HepG2 (cell line): Measurements from ENCODE around the gene AKAP6. TPM values are rescaled to one million over a fixed set of nuclear protein-coding genes. Genes with fewer than 3 reads are reported as not detected.
A peak's percentile ranks its signal among the peaks of the same experiment; 100 is the strongest.

Source experiments
- ATAC-seq: fragments of 200-7000 bp; cut with Tn5 transposase; 3 replicates; pipeline ENCODE4 v1.9.1; 2020; ENCODE audit warnings: mild to moderate bottlenecking, moderate library complexity
- BruUV-seq: library from RNA; stranded (reverse); fragments of 400-500 nt; replicated peaks from 2 replicates; lab custom pipeline; 2021; lab: Mats Ljungman, UMichigan
- CTCF ChIA-PET: fragments of 300-600 bp; formaldehyde crosslinking; extraction: SDS; loops from one replicate; lab custom pipeline; 2021; ENCODE audit warnings: low total read pairs, inconsistent platforms, low intra/inter-chr PET ratio; lab: Yijun Ruan, JAX
- POLR2A ChIA-PET: fragments of 350-600 bp; sonication (Branson Sonifier 250); formaldehyde crosslinking; loops from one replicate; lab custom pipeline; 2020; ENCODE audit warnings: antibody characterized with exemption, inconsistent platforms; lab: Yijun Ruan, JAX
- DNase-seq: peaks from one replicate; pipeline ENCODE4 v3.0.0-alpha.2; 2015; ENCODE audit warnings: low spot score
- FAIRE-seq: peaks from 3 replicates; lab custom pipeline; 2011; peaks lifted over from hg19 to GRCh38; lab: Jason Lieb, UNC
- H2AFZ ChIP-seq: one replicate; pipeline ENCODE4 v1.6.1; 2011; ENCODE audit warnings: low read length, inconsistent platforms
- H3K27ac ChIP-seq: fragments of 300-600 bp; 3 replicates; pipeline ENCODE4 v1.8.0; 2011; ENCODE audit warnings: mixed run types, mild to moderate bottlenecking, mixed read lengths, low read length, inconsistent platforms; ENCODE audit not compliant: insufficient read depth; ENCODE audit errors: extremely low read length
- H3K27me3 ChIP-seq, 2 experiments: fragments of 200-600 bp in 1 of 2; 2 replicates in 1 of 2; 3 replicates in 1 of 2; pipeline versions ENCODE4 v1.6.0 to v1.8.0; 2011; ENCODE audit warnings: low read length in 2 of 2, mild to moderate bottlenecking in 2 of 2, moderate library complexity in 2 of 2, inconsistent platforms in 1 of 2; ENCODE audit not compliant: insufficient read depth in 2 of 2, control insufficient read depth in 1 of 2
- H3K36me3 ChIP-seq, 2 experiments: fragments of 200-600 bp in 1 of 2; replicated peaks in 1 of 2; 2 replicates in 1 of 2; 3 replicates in 1 of 2; pipeline versions ENCODE4 v1.5.1 to v1.8.0; 2011; ENCODE audit warnings: low read length in 2 of 2, inconsistent platforms in 1 of 2; ENCODE audit not compliant: insufficient read depth in 2 of 2, control insufficient read depth in 1 of 2
- H3K4me1 ChIP-seq: 2 replicates; pipeline ENCODE4 v1.5.1; 2012; ENCODE audit warnings: low read length, inconsistent platforms; ENCODE audit not compliant: insufficient read depth
- H3K4me2 ChIP-seq: 2 replicates; pipeline ENCODE4 v1.6.0; 2011; ENCODE audit warnings: low read depth, low read length, inconsistent platforms
- H3K4me3 ChIP-seq, 3 experiments: fragments of 200-600 bp in 1 of 3; sonication (generic), shearing (Covaris generic) in 1 of 3; replicated peaks in 1 of 3; 2 replicates each; pipeline ENCODE4 v1.5.1; 2011 to 2016; ENCODE audit warnings: low read length in 3 of 3, inconsistent platforms in 2 of 3, low read depth in 2 of 3, mild to moderate bottlenecking in 2 of 3, control low read depth in 1 of 3, mixed read lengths in 1 of 3; ENCODE audit not compliant: insufficient read depth in 1 of 3
- H3K79me2 ChIP-seq: one replicate; pipeline ENCODE4 v1.6.1; 2011; ENCODE audit warnings: low read length, inconsistent platforms; ENCODE audit not compliant: insufficient read depth
- H3K9ac ChIP-seq: 2 replicates; pipeline ENCODE4 v1.6.0; 2011; ENCODE audit warnings: mild to moderate bottlenecking, low read depth, low read length, inconsistent platforms; ENCODE audit not compliant: insufficient read depth
- H3K9me3 ChIP-seq: 2 replicates; pipeline ENCODE4 v1.5.1; 2012; ENCODE audit warnings: mild to moderate bottlenecking, low read length
- H4K20me1 ChIP-seq: 2 replicates; pipeline ENCODE4 v1.6.0; 2011; ENCODE audit warnings: inconsistent platforms, mild to moderate bottlenecking, low read length, moderate library complexity; ENCODE audit not compliant: insufficient read depth
- ARID5B ChIP-seq: IDR thresholded peaks from 2 replicates; pipeline ENCODE4 v1.4.0; 2020; ENCODE audit warnings: mild to moderate bottlenecking, missing genetic modification reagents
- CAMTA2 ChIP-seq: sonication (generic); formaldehyde crosslinking; IDR thresholded peaks from 2 replicates; pipeline ENCODE4 v1.4.0; 2020; ENCODE audit warnings: mild to moderate bottlenecking, missing genetic modification reagents, borderline replicate concordance
- HNF1B ChIP-seq: sonication (generic); formaldehyde crosslinking; IDR thresholded peaks from 2 replicates; pipeline ENCODE4 v1.5.1; 2020; ENCODE audit warnings: mild to moderate bottlenecking, moderate library complexity, missing genetic modification reagents
- KAT2B ChIP-seq: fragments of 150-350 bp; IDR thresholded peaks from 2 replicates; pipeline ENCODE4 v1.6.1; 2014; ENCODE audit warnings: low read depth, low read length, borderline replicate concordance
- NFKB2 ChIP-seq: sonication (generic); formaldehyde crosslinking; IDR thresholded peaks from 2 replicates; pipeline ENCODE4 v1.4.0; 2020; ENCODE audit warnings: missing genetic modification reagents, borderline replicate concordance
- ZEB1 ChIP-seq: IDR thresholded peaks from 2 replicates; pipeline ENCODE4 v1.6.1; 2012; ENCODE audit warnings: mild to moderate bottlenecking, low read depth, inconsistent platforms; ENCODE audit not compliant: insufficient replicate concordance
- ZNF121 ChIP-seq: sonication (generic); formaldehyde crosslinking; IDR thresholded peaks from 2 replicates; pipeline ENCODE4 v1.5.0; 2020; ENCODE audit warnings: mild to moderate bottlenecking, missing genetic modification reagents
- ZNF501 ChIP-seq: sonication (generic); formaldehyde crosslinking; IDR thresholded peaks from 2 replicates; pipeline ENCODE4 v1.5.1; 2020; ENCODE audit warnings: mild to moderate bottlenecking, moderate library complexity, missing genetic modification reagents
- ZNF558 ChIP-seq: sonication (generic); formaldehyde crosslinking; IDR thresholded peaks from 2 replicates; pipeline ENCODE4 v1.9.0; 2022; ENCODE audit warnings: mild to moderate bottlenecking, missing genetic modification reagents, borderline replicate concordance
- ZNF576 ChIP-seq: sonication (generic); formaldehyde crosslinking; IDR thresholded peaks from 2 replicates; pipeline ENCODE4 v1.4.0; 2020; ENCODE audit warnings: mild to moderate bottlenecking, missing genetic modification reagents
- WGBS: methylation state at CpG from one replicate; pipeline ENCODE4 v1.1.6; 2017; ENCODE audit warnings: low lambda C conversion rate; 5-methylcytosine and 5-hydroxymethylcytosine counted together
- in situ Hi-C: cut with HindIII; loops from 2 replicates; pipeline ENCODE4 v1.10.0; 2017; ENCODE audit warnings: low pct_unique_long_range_greater_than_20kb; ENCODE audit not compliant: extremely low pct_ligation_motif_present
- intact Hi-C: fragments of 100-400 bp; cut with micrococcal nuclease; formaldehyde crosslinking; loops from one replicate; pipeline ENCODE4 v1.10.0; 2022; ENCODE audit not compliant: unreplicated experiment
- polyA plus RNA-seq, 8 experiments: library from polyadenylated mRNA; depleted of rRNA in 3 of 8; stranded (reverse) in 7 of 8; unstranded in 1 of 8; fragments of >200 nt; fragmentation: Illumina TruSeq in 4 of 8; extraction: Trizol in 4 of 8; gene quantifications; 2 replicates each; pipeline versions ENCODE4 v1.2.1 to v1.2.3, GENCODE V29; 2011 to 2016; ENCODE audit warnings: low read depth in 4 of 8, missing spikeins in 1 of 8, mixed read lengths in 1 of 8; ENCODE audit not compliant: insufficient read depth in 1 of 8
- total RNA-seq, 5 experiments: library from RNA; depleted of rRNA; stranded (reverse); fragments of >200 nt; fragmentation: Illumina TruSeq; extraction: Trizol; gene quantifications; 2 replicates each; pipeline ENCODE4 v1.2.3, GENCODE V29; 2016; ENCODE audit warnings: low read depth in 1 of 5

The AKAP6 gene
- total and polyA plus RNA-seq, 2 of the 13 experiments (the other 11 are each of a cell fraction or from before 2014, with no cell fraction given): 1.4 TPM

- H4K20me1 ChIP-seq: no peaks in the 10 kb centered on the region
- intact Hi-C loops (no loop called here), in situ Hi-C loops (loop anchor here (5.0 to 10.0 kb wide), 2 partner anchors 302 to 624 kb away; no protein-coding TSS in a partner anchor)
- H3K27me3 ChIP-seq: no peaks in the 10 kb centered on the region
- POLR2A ChIA-PET: no interaction called here
- no peak for FAIRE-seq
- CTCF ChIA-PET: interaction anchor here (1.1 to 2.7 kb wide), 2 partner anchors 304 to 1049 kb away, joined by 6 to 10 read pairs; no protein-coding TSS in a partner anchor
- H3K36me3 ChIP-seq: no peaks in the 10 kb centered on the region
- no peaks in the 10 kb centered on the region for H3K9me3 ChIP-seq
- TF ChIP-seq ZNF576 (CRISPR knock-in tag) (no peak), KAT2B (peak; percentile 81)
- DNase-seq: no peak
- H2AFZ ChIP-seq: no peak overlapping the region
- WGBS: 5% methylated on average over 1 of the region's 1 CpG
- no peak overlapping the region for H3K4me2 ChIP-seq
- H3K4me1 ChIP-seq: no peaks in the 10 kb centered on the region
- no peaks in the 10 kb centered on the region for H3K79me2 ChIP-seq
- H3K9ac ChIP-seq: no peak overlapping the region
- no peak overlapping the region for H3K4me3 ChIP-seq
- H3K27ac ChIP-seq: no peak overlapping the region
- ATAC-seq: no peak
- no TSS peak for BruUV-seq
These were observed 229.9 kb downstream of the AKAP6 start for GRCh38 chr14:32559048-32559447.

GRCh38 chr14:32559590-32559989, 230.5 kb downstream of the AKAP6 start:
- POLR2A ChIA-PET: no interaction called here
- Histone ChIP-seq H2AFZ (no peak overlapping the region), H3K27ac (no peak overlapping the region), H3K9ac (no peak overlapping the region), H3K4me3 (no peak overlapping the region), H3K9me3 (no peaks in the 10 kb centered on the region), H3K4me2 (no peak overlapping the region), H3K36me3 (no peaks in the 10 kb centered on the region), H4K20me1 (no peaks in the 10 kb centered on the region), H3K27me3 (no peaks in the 10 kb centered on the region), H3K79me2 (no peaks in the 10 kb centered on the region), H3K4me1 (no peaks in the 10 kb centered on the region)
- WGBS: 29% methylated on average over 1 of the region's 1 CpG
- DNase-seq (no peak), FAIRE-seq (no peak), ATAC-seq (no peak)
- in situ Hi-C loops (loop anchor here (5.0 to 10.0 kb wide), 2 partner anchors 302 to 625 kb away; no protein-coding TSS in a partner anchor), intact Hi-C loops (no loop called here)
- BruUV-seq: no TSS peak
- CTCF ChIA-PET: interaction anchor here (1.1 to 2.7 kb wide), 4 partner anchors 305 to 1049 kb away, joined by 3 to 10 read pairs (median 8); no protein-coding TSS in a partner anchor
- TF ChIP-seq ZNF121 (CRISPR knock-in tag) (no peak), HNF1B (CRISPR knock-in tag) (no peak), CAMTA2 (CRISPR knock-in tag) (no peak), ZEB1 (no peak), NFKB2 (no peak), ZNF501 (CRISPR knock-in tag) (no peak), ARID5B (CRISPR knock-in tag) (no peak), ZNF558 (no peak)
